Cerebellar cortex (tissue), 1 donor: Measurements from ENCODE around the gene FUT7.

ENCODE experiments used
- DNase-seq: peaks from one replicate; pipeline ENCODE4 v3.0.0-alpha.2; 2015; ENCODE audit warnings: low spot score

The FUT7 gene

DNA sequence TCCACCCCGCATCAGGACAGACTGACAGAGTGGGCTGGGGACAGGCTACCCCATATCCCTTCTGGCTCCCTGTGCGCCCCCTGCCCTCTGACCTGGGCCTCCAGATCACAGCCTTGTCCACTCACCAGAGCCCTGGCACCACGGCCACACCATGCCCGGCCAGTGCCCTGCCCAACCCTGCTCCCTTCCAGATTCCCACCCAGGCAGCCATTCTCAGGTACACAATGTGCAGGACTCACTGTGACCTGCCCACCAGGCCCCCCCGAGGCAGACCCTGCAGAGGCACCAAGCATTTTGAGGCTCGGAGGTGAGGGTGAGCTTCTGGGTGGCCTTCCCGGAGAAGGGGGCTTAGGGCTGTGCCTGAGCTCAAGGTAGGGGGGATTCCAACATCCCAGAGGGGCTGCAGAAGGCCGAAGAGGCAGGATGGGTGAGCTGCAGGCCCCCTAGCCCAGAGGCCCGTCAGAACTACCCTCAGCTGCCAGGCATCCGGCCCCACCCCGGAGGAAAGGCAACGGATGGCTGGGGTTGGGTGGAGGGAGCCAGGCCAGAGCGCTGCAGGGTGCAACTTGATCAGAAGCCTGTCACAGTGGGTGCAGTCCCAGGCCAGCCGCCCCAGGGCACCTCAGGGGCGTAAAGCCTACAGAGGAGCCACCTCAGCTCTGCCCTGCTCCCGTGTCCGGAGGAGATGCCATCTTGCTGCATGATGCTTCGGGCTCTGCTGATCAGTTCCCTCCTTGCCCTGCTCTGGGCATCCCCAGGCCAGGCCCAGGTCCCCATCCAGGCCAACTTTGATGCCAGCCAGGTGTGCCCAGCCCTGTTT is 49.4 kb downstream of the FUT7 start, which contains the start of gene LCNL1:
Gene LCNL1 (plus strand): TSS at position 762 of the 820 bp plus-strand sequence. CDS start 594 bp downstream, outside the sequence.
- no peak for DNase-seq

DNA sequence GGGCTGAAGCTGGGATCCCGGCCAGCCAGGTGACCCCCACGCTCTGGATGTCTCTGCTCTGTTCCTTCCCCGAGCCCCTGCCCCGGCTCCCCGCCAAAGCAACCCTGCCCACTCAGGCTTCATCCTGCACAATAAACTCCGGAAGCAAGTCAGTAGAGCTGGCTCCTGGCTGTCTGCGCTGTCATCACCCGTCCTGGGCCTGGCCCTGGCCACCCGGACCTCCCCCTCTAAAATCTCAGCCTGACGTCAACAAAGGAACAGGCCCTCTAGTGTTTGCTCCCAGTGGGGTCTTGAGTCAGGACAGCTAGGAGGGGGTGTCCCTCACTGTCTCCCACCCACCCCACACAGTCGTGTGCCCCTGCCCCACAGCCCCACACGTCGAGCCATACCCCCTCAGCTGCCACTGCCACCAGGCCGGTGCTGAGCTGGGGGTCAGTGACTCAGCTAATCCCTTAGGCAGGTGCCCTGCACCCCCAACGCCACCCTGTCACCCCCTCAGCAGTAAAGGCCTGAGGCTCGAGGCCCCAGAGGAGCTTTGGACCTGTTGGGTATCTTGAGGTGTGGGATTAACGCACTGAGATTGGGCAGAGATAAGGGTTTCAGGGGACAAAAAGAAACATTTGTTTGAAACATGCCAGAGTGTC is 50.2 kb downstream of the FUT7 start:
- no peak for DNase-seq

DNA sequence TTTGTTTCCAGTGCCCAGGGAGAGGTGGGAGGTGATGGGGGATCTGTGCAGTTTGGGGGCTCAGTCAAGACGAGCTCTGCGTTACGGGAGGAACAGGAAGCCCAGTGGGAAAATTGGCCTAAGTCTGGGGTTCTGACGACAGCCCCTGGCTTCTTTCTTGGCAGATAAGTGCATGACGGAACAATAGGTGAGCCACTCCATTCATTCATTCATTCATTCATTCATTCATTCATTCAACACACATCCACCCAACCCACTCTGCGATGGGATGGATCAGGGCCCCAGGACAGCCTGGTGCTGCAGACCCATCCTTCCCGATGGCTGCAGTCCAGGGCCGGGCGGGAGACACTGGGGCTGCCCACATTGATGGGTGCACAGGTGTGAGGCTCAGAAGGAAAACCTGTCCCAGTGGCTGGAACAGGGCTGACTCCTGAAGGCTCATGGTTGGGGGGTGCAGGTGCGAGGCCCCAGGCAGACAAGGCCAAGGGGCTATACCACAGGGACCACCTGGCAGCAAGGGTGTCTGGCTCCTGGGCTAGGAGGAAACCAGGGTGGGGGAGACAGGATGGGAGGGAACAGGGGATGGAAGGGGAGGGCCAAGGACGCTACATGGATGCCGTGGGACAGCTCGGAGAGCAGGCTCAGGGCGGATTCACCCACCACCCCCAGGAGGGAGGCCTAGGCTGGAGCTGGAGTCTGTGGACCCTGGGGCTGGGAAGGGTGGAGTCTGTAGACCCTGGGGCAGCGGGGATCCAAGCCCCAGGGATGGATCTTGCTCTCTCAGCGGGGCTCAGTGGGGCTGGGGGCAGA is 51.0 kb downstream of the FUT7 start:
- DNase-seq, result no peak
